H1 (cell line): ENCODE data around the gene RCC1. TPM values are rescaled to one million over a fixed set of nuclear protein-coding genes. Genes with fewer than 3 reads are reported as not detected.

Experiments used
- CTCF ChIA-PET: fragments of 300-600 bp; sonication (Branson Sonifier 250); formaldehyde crosslinking; loops from one replicate; lab custom pipeline; 2021; ENCODE audit not compliant: partially characterized antibody; lab: Charles Lee
- POLR2A ChIA-PET: fragments of 300-600 bp; sonication (Branson Sonifier 250); formaldehyde crosslinking; loops from one replicate; lab custom pipeline; 2021; ENCODE audit warnings: inconsistent platforms; ENCODE audit not compliant: partially characterized antibody; lab: Charles Lee
- DNase-seq, 2 experiments: peaks; one replicate each; pipeline versions ENCODE4 v3.0.0 to v3.0.0-alpha.2; 2010 to 2022; ENCODE audit warnings: low spot score in 2 of 2, low read depth in 1 of 2, mixed read lengths in 1 of 2
- FAIRE-seq: peaks from 2 replicates; lab custom pipeline; 2011; peaks lifted over from hg19 to GRCh38; lab: Jason Lieb, UNC
- H2AFZ ChIP-seq: 2 replicates; pipeline ENCODE4 v1.8.1; 2012; ENCODE audit warnings: low read length, inconsistent platforms
- H2AK5ac ChIP-seq: 2 replicates; pipeline ENCODE4 v1.6.1; 2013; ENCODE audit warnings: low read depth, low read length
- H2BK120ac ChIP-seq: replicated peaks from 2 replicates; pipeline ENCODE3; 2013; ENCODE audit warnings: low read depth, low read length, inconsistent platforms
- H2BK12ac ChIP-seq: 2 replicates; pipeline ENCODE4 v1.6.1; 2013; ENCODE audit warnings: low read depth, low read length
- H2BK15ac ChIP-seq: 2 replicates; pipeline ENCODE4 v1.6.1; 2013; ENCODE audit warnings: low read length
- H2BK20ac ChIP-seq: 2 replicates; pipeline ENCODE4 v1.6.1; 2013; ENCODE audit warnings: low read length
- H2BK5ac ChIP-seq: 2 replicates; pipeline ENCODE4 v1.6.1; 2013; ENCODE audit warnings: low read depth, low read length
- H3K14ac ChIP-seq: 2 replicates; pipeline ENCODE4 v1.6.1; 2013; ENCODE audit warnings: inconsistent platforms; ENCODE audit not compliant: insufficient read length
- H3K18ac ChIP-seq: 2 replicates; pipeline ENCODE4 v1.6.1; 2013; ENCODE audit warnings: low read length; ENCODE audit errors: extremely low read depth
- H3K23ac ChIP-seq: 2 replicates; pipeline ENCODE4 v1.6.1; 2013; ENCODE audit warnings: inconsistent platforms; ENCODE audit not compliant: insufficient read length
- H3K23me2 ChIP-seq: 2 replicates; pipeline ENCODE4 v1.6.1; 2013; ENCODE audit warnings: low read depth, low read length
- H3K27ac ChIP-seq: 2 replicates; pipeline ENCODE4 v1.6.1; 2011; ENCODE audit warnings: low read depth, low read length, inconsistent platforms
- H3K27me3 ChIP-seq, 4 experiments: replicated peaks in 1 of 4; 1 replicate in 1 of 4; 2 replicates in 3 of 4; pipeline versions ENCODE4 v1.6.1 to v1.8.1; 2011 to 2013; ENCODE audit warnings: low read length in 3 of 4, mild to moderate bottlenecking in 3 of 4, inconsistent platforms in 2 of 4, mixed read lengths in 2 of 4, moderate library complexity in 1 of 4; ENCODE audit not compliant: control insufficient read depth in 3 of 4, insufficient read depth in 3 of 4; ENCODE audit errors: extremely low read depth in 1 of 4
- H3K36me3 ChIP-seq, 4 experiments: 2 replicates each; pipeline versions ENCODE4 v1.6.1 to v1.8.1; 2011 to 2013; ENCODE audit warnings: mild to moderate bottlenecking in 4 of 4, low read length in 3 of 4, moderate library complexity in 2 of 4, control low read depth in 1 of 4, inconsistent platforms in 1 of 4; ENCODE audit not compliant: insufficient read depth in 4 of 4, control insufficient read depth in 2 of 4
- H3K4ac ChIP-seq: replicated peaks from 2 replicates; pipeline ENCODE3; 2013; ENCODE audit warnings: low read length, low read depth, mixed read lengths, inconsistent platforms; ENCODE audit not compliant: insufficient read length
- H3K4me1 ChIP-seq, 4 experiments: replicated peaks in 1 of 4; 1 replicate in 1 of 4; 2 replicates in 3 of 4; pipeline versions ENCODE4 v1.6.1 to v1.8.1; 2011 to 2013; ENCODE audit warnings: low read length in 3 of 4, inconsistent platforms in 2 of 4, mixed read lengths in 1 of 4; ENCODE audit not compliant: insufficient read depth in 4 of 4, control insufficient read depth in 3 of 4
- H3K4me2 ChIP-seq, 2 experiments: 2 replicates each; pipeline versions ENCODE4 v1.6.1 to v1.8.1; 2011 to 2013; ENCODE audit warnings: low read depth in 2 of 2, low read length in 2 of 2, control low read depth in 1 of 2, inconsistent platforms in 1 of 2, mild to moderate bottlenecking in 1 of 2; ENCODE audit not compliant: insufficient read depth in 1 of 2
- H3K4me3 ChIP-seq, 4 experiments: fragments of 200-600, 300-600 bp in 1 of 4; sonication (generic), shearing (Covaris generic), sonication (Bioruptor Twin) in 1 of 4; 2 replicates each; pipeline versions ENCODE4 v1.5.1 to v1.8.1; 2011 to 2016; ENCODE audit warnings: low read length in 4 of 4, low read depth in 3 of 4, control low read depth in 2 of 4, inconsistent platforms in 2 of 4, mild to moderate bottlenecking in 2 of 4, mixed read lengths in 1 of 4, moderate library complexity in 1 of 4; ENCODE audit not compliant: insufficient read depth in 2 of 4; ENCODE audit errors: extremely low read depth in 1 of 4
- H3K56ac ChIP-seq: replicated peaks from 2 replicates; pipeline ENCODE3; 2013; ENCODE audit warnings: low read depth, mild to moderate bottlenecking, mixed read lengths, low read length, inconsistent platforms; ENCODE audit not compliant: insufficient read length
- H3K79me1 ChIP-seq: 2 replicates; pipeline ENCODE4 v1.6.1; 2013; ENCODE audit warnings: low read depth, low read length, control low read depth
- H3K79me2 ChIP-seq, 2 experiments: 2 replicates each; pipeline versions ENCODE4 v1.6.1 to v1.8.1; 2012 to 2013; ENCODE audit warnings: low read length in 2 of 2, mild to moderate bottlenecking in 2 of 2, inconsistent platforms in 1 of 2; ENCODE audit not compliant: insufficient read depth in 2 of 2, control insufficient read depth in 1 of 2
- H3K9ac ChIP-seq, 4 experiments: replicated peaks in 1 of 4; 1 replicate in 1 of 4; 2 replicates in 3 of 4; pipeline versions ENCODE4 v1.6.1 to v1.8.1; 2011 to 2013; ENCODE audit warnings: low read depth in 3 of 4, low read length in 3 of 4, control low read depth in 2 of 4, mild to moderate bottlenecking in 2 of 4, moderate library complexity in 2 of 4, inconsistent platforms in 1 of 4; ENCODE audit errors: extremely low read depth in 1 of 4
- H3K9me3 ChIP-seq, 2 experiments: 2 replicates each; pipeline versions ENCODE4 v1.6.1 to v1.8.1; 2012 to 2013; ENCODE audit warnings: mild to moderate bottlenecking in 2 of 2, moderate library complexity in 2 of 2, control low read depth in 1 of 2, inconsistent platforms in 1 of 2, low read depth in 1 of 2, low read length in 1 of 2, mixed read lengths in 1 of 2; ENCODE audit not compliant: insufficient read depth in 2 of 2
- H4K20me1 ChIP-seq, 2 experiments: replicated peaks in 1 of 2; 2 replicates each; pipeline versions ENCODE3 to v1.8.1; 2011 to 2013; ENCODE audit warnings: inconsistent platforms in 2 of 2, low read length in 2 of 2, mild to moderate bottlenecking in 1 of 2; ENCODE audit not compliant: insufficient read depth in 2 of 2, control insufficient read depth in 1 of 2
- H4K5ac ChIP-seq: 2 replicates; pipeline ENCODE4 v1.6.1; 2013; ENCODE audit warnings: low read length, low read depth, mixed read lengths, inconsistent platforms; ENCODE audit not compliant: insufficient read length
- H4K8ac ChIP-seq: 2 replicates; pipeline ENCODE4 v1.8.0; 2013; ENCODE audit warnings: mild to moderate bottlenecking, moderate library complexity, low read length, inconsistent platforms; ENCODE audit not compliant: insufficient read depth; ENCODE audit errors: extremely low read depth
- H4K91ac ChIP-seq: replicated peaks from 2 replicates; pipeline ENCODE3; 2013; ENCODE audit warnings: low read length, mixed read lengths, inconsistent platforms; ENCODE audit not compliant: insufficient read length
- ASH2L ChIP-seq: fragments of 200-600, 300-600 bp; sonication (generic); IDR thresholded peaks from one replicate; pipeline ENCODE4 v1.7.1; 2017; ENCODE audit warnings: low read length
- BACH1 ChIP-seq: IDR thresholded peaks from 2 replicates; pipeline ENCODE4 v1.6.1; 2012; ENCODE audit warnings: low read length, improper control_type of control experiment
- FOSL1 ChIP-seq: IDR thresholded peaks from 2 replicates; pipeline ENCODE4 v1.6.1; 2011; ENCODE audit warnings: mild to moderate bottlenecking, low read depth, low read length, moderate library complexity; ENCODE audit not compliant: insufficient read depth
- NANOG ChIP-seq: IDR thresholded peaks from 2 replicates; pipeline ENCODE4 v1.6.1; 2011; ENCODE audit warnings: low read length, low read depth, mild to moderate bottlenecking, inconsistent platforms; ENCODE audit not compliant: insufficient read depth, poor library complexity, severe bottlenecking
- POU5F1 ChIP-seq: IDR thresholded peaks from 2 replicates; pipeline ENCODE4 v1.6.1; 2011; ENCODE audit warnings: low read depth, mild to moderate bottlenecking, low read length, moderate library complexity
- SIN3A ChIP-seq, 2 experiments: IDR thresholded peaks in 1 of 2; conservative IDR thresholded peaks in 1 of 2; 2 replicates each; pipeline ENCODE4 v1.6.1; 2011 to 2012; ENCODE audit warnings: low read length in 2 of 2, improper control_type of control experiment in 1 of 2, low read depth in 1 of 2, mild to moderate bottlenecking in 1 of 2
- SP4 ChIP-seq: IDR thresholded peaks from 2 replicates; pipeline ENCODE4 v1.6.1; 2012; ENCODE audit warnings: low read length, inconsistent platforms
- TEAD4 ChIP-seq: IDR thresholded peaks from 2 replicates; pipeline ENCODE4 v1.6.1; 2012; ENCODE audit warnings: low read depth, low read length, inconsistent platforms, mixed read lengths
- USF2 ChIP-seq: IDR thresholded peaks from 2 replicates; pipeline ENCODE4 v1.6.1; 2011; ENCODE audit warnings: low read length, improper control_type of control experiment
- WGBS, 2 experiments: shearing (Covaris generic) in 1 of 2; methylation state at CpG; one replicate each; pipeline versions ENCODE4 v1.1.6 to v1.1.7; 2013 to 2015; ENCODE audit warnings: low lambda C conversion rate in 2 of 2, mixed read lengths in 2 of 2, inconsistent platforms in 1 of 2, low coverage in 1 of 2, missing lambda C conversion rate in 1 of 2; ENCODE audit not compliant: insufficient replicate concordance in 2 of 2, insufficient coverage in 1 of 2, insufficient read length in 1 of 2; ENCODE audit errors: extremely low coverage in 1 of 2, missing lambda C conversion rate in 1 of 2; 5-methylcytosine and 5-hydroxymethylcytosine counted together
- polyA plus RNA-seq, 7 experiments: library from polyadenylated mRNA; depleted of rRNA in 3 of 7; stranded (reverse) in 5 of 7; unstranded in 2 of 7; fragments of >200 nt in 5 of 7; fragments of 200-250 nt in 2 of 7; gene quantifications; 1 replicate in 5 of 7; 2 replicates in 1 of 7; 4 replicates in 1 of 7; pipeline versions ENCODE4 v1.2.1 to v1.2.3, GENCODE V29; 2011 to 2013; ENCODE audit warnings: missing spikeins in 2 of 7, mixed read lengths in 2 of 7
- total RNA-seq: library from RNA; stranded (reverse); fragmentation: NEBNext Ultra II Directional; extraction: Animal tissue kit (Norgen Biotek cat#: 25700); gene quantifications from 2 replicates; pipeline ENCODE4 v1.2.1, GENCODE V29; 2021

Gene RCC1
- total and polyA plus RNA-seq, 2 of the 8 experiments (the other 6 are each of a cell fraction or from before 2014, with no cell fraction given), result 48.5 to 98.4 TPM

- no peak overlapping the region for H3K4ac ChIP-seq
- no peaks in the 10 kb centered on the region for H3K4me1 ChIP-seq
- H3K14ac ChIP-seq, result no peak overlapping the region
- H3K79me2 ChIP-seq, result no peaks in the 10 kb centered on the region
- H2AK5ac ChIP-seq, result no peak overlapping the region
- no peaks in the 10 kb centered on the region for H3K79me1 ChIP-seq
- H3K23ac ChIP-seq, result no peak overlapping the region
- no peak overlapping the region for H4K5ac ChIP-seq
- H2BK15ac ChIP-seq, result no peak overlapping the region
- FAIRE-seq, result no peak
- no peak overlapping the region for H4K8ac ChIP-seq
- no peak overlapping the region for H2BK12ac ChIP-seq
- POLR2A ChIA-PET, result interaction anchor here (0.7 to 9.6 kb wide), 10 partner anchors 10 to 42 kb away, joined by 3 to 118 read pairs (median 4); partner anchors contain the start of gene TRNAU1AP
- H3K23me2 ChIP-seq, result no peaks in the 10 kb centered on the region
- H3K4me2 ChIP-seq, result no peak overlapping the region
- no peak overlapping the region for H2AFZ ChIP-seq
- WGBS, 2 experiments, result 97% methylated on average over 6 of the region's 6 CpGs; no CpG with 5 or more reads in 1 of the 2 experiments
- H3K27me3 ChIP-seq, result no peaks in the 10 kb centered on the region; a peak in 1 of 7 replicates
- no peaks in the 10 kb centered on the region for H3K9me3 ChIP-seq
- CTCF ChIA-PET, result interaction anchor here (0.6 to 1.7 kb wide), 2 partner anchors 16 to 64 kb away, joined by 3 to 5 read pairs; no protein-coding TSS in a partner anchor
- no peak overlapping the region for H3K9ac ChIP-seq
- no peak overlapping the region for H2BK120ac ChIP-seq
- no peak for DNase-seq
- H2BK5ac ChIP-seq, result no peak overlapping the region
- H3K27ac ChIP-seq, result no peak overlapping the region
- no peak overlapping the region for H3K4me3 ChIP-seq
- H3K56ac ChIP-seq, result no peak overlapping the region
- no peak overlapping the region for H3K18ac ChIP-seq
- H3K36me3 ChIP-seq, result peaks cover 25 to 42% (median 40%) of the 10 kb centered on the region in 4 experiments
- no peak overlapping the region for H4K91ac ChIP-seq
- no peak overlapping the region for H2BK20ac ChIP-seq
- H4K20me1 ChIP-seq, result peaks cover 2 to 8% of the 10 kb centered on the region in 2 experiments
- TF ChIP-seq POU5F1, result no peak
- no peak for TF ChIP-seq TEAD4
- no peak for TF ChIP-seq FOSL1
- TF ChIP-seq SP4, result no peak
- TF ChIP-seq NANOG, result no peak
- TF ChIP-seq USF2, result no peak
- no peak for TF ChIP-seq BACH1
- TF ChIP-seq ASH2L, result no peak
- no peak for TF ChIP-seq SIN3A (conservative IDR thresholded peaks at IDR 0.05 in 1 of 2, IDR thresholded peaks at IDR 0.05 in 1 of 2; ENCODE audit: low read depth in 1 of 2, low read length in 2 of 2)
Observed at GRCh38 chr1:28538286-28538685, 32.4 kb downstream of the RCC1 start.
